ENCODE data around the gene AHCY.
"Not testable (repeated sequence)": the region's sequence is repeated elsewhere in the genome, so short reads cannot be mapped to it uniquely, and the experiment has no call there.

Gene AHCY

DNA sequence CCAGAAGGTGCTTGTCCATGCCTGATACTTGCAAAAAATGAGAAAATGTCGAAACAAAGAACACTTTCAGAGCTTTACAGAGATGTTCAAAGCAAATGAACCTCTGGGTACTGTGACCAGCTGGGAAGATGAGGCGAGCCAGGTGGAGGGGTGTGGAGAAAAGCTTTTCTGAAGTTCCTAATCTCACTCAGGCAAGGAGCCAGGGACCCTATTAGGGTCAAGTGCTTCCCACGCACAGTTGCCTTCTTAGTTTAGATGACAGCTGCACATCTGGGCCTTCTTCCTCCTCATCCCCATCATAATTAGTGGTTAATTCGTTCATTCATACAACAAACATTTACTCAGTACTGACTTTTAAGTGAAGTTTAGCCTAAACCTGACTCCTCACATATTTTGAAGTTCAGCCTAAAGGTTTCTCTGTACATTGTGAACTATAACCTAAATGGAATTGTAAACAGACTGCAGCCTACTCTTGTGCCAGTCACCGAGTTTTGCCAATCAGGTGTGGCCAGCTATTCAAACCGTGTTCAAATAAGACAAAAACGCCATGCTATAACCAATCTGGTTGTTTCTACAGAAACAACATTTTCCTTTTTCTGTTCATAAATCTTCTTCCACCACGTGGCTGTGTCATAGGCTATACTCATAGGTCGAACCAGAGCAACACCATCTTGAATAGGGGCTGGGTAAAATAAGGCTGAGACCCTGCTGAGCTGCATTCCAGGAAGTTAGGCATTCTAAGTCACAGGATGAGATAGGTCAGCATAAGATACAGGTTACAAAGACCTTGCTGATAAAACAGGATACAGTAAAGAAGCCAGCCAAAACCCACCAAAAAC, 19.3 kb upstream of the AHCY start:
- DNase-seq = no peak

DNA sequence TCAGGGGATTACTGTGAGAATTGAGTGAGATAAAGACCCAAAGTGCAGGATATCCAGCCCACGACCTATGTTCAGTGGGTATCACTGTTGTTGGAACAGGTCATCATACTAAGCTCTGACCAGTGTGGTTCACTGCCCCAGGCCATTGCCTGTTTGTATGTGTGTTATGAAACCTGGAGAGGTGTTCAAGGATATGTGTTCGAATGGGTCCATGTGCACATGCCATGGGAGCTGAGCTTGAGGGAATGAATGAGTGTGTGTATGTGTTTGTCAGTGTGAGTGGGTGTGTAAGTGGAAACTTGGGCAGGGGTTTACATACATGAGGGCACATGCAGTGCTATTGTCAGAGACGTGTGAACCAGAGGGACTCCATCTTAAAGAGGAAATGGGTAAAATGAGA, 17.7 kb upstream of the AHCY start:
- DNase-seq = no peak

DNA sequence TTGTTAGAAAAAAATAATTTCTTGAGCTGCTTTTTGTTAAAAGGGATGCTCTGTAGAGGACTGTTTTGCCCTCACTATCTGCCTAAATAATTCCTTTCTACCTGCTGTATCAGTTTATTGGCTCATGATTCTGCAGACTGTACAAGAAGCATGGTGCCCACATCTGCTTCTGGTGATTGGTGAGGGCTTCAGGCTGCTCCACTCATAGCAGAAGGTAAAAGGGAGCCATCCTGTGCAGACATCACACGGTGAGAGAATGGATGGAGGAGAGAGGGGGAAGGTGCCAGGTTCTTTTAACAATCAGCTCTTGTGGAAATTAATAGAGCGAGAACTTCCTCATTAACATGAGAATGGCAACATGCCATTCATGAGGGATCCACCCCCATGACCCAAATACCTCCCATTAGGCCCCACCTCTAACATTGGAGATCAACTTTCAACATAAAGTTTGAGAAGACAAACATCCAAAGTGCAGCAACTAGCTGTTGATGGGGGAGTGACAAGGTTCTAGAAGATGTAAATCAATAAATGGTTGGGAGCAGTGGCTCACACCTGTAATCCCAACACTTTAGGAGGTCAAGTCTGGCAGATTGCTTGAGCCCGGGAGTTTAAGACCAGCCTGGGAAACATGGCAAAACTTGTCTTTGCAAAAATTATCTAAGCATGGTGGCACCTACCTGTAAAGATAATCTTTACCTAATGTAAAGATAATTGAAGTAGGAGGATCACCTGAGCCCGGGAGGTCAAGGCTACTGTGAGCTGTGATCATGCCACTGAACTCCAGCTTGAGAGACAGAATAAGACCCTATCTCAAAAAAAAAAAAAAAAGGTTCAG, 15.7 kb upstream of the AHCY start:
- no peak for DNase-seq

DNA sequence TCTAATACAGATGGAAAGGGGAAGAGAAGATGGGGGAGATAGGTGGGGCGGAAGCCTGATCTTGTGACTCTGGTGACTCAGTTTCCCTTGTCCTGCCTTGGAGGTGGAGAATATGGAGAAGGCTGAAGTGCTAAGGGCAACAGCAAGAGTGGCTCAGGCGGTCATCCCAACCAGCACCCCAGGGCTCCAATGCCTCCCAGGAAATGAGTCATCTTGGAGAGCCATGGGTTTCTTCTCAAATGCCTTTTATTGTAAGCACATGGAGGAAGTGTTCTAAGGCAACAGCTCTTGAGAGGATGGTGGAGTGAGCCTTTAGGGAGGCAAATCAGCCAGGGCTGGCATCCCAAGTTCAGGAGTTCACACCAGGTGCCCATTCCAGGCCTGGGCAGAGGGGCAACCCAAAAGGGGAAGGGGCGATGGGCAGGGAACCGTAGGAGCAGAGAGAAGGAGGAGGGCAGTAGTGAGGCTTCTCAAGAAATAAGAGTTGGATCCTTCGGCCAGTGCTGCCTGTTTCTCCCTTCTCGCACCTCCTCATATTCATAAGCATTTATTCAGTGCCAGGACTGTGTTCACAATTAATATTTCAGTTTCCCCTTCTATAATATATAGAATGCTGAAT, 13.2 kb upstream of the AHCY start:
- no peak for DNase-seq

DNA sequence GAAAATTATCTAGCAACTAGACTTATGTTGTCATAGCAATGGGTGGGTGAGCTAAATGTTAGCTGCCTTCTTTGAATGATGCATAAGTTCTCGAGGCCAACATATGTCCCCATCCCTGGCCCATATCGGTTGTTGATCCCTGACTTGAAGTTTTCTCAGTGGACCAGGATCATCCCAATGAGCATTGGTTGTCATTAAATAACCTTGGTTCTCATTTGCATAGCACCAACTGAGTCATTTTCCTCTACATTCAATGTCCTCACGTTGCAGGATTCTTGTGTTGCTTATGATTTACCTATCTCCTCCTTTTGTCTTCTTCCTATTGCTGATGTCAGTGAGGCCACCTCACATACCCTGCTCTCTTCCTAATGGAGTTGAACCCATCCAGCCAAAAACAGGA, 12.1 kb upstream of the AHCY start:
- no peak for DNase-seq

DNA sequence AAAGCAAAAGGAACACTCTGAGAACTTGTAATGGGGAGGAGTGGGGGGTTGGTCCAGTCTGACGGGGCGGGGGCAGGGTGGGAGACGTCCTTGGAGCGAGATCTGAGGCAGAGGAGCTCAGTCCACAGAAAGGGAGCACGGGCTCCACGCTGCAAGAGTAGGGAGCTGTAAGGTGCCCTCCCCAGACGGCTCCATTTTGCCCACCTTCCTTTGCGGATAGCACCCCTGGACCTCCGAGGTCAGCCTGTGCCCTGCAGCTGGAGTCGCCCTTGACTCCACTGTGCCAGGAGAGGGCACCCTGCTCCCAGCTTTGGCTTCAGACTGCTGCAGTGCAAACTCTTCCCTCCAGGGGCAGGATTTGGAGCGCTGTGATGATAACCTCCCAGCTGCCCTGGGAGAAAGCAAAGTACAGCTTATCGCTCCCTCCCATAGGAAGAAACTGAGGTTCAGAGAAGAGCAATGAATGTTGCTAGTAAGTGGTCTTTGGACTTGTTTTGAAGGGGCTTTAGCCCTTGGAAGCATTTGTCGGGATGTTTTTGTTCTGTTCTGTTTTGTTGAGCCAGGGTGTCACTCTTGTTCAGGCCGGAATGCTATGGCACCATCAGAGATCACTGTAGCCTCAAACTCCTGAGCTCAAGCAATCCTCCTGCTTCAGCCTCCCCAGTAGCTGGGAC, 9.5 kb upstream of the AHCY start:
- DNase-seq = peak; percentile 53

DNA sequence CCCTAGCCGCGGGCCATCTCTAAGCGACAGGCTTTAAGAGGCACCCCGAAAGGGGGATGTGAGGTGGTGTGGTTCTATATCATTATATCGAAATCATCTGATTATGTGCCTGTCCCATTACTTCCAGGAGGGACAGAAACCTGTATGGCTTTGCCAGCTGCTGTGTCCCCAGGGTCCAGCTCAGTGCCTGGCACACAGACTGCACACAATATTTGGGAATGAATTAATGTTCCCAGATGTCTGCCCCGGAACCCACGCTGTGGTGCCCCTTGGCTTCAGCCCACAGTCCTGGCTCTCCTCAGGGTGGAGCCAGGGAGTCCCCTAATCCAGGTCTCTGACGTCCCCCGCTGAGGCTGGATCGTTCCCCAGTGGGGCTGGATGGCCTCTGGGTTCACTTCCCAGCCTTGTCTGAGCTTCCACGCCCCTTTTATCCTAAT, 8.9 kb upstream of the AHCY start:
- no peak for DNase-seq

DNA sequence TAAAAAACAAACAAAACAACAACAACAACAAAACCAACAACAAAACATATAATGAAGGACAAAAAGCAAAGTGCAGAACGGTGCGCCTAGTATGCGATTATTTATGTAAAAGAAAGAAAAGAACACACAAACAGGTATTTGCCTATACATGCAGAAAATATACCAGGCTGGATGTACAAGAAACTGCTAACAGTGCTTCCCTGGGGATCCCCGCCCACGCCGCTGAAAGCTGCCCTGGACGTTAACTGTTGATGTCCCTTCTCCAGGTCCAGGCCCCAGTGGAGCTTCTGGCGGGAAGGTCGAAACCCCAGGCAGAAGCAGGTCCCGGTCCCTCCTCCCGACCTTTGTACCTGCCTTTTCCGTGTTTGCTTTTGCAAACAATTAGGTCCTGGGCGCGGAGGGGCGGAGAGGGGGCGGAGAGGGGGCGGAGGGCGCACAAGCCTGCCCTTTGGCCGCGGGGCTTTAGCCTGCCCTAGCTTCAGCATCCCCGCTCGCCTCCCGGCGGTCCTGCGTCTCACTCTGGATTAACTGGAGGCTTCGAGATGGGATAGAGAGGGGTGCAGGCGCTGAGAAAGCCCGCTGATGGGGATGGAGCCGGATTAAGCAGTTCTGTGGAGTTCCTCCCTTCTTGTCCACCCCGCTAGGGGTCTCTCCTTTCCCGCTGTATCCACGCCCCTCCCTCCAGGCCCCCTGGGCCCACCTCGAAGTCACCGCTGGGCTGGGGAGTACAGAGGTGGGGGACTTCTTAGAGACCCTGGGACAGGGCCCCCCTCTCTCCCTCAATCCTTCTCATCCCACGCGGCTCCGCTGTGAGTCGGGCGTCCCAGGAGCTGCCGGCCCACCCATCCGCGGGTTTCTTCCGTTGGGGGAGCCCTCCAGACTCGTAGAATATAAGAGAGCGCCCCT, 8.2 kb upstream of the AHCY start:
- no peak for DNase-seq

DNA sequence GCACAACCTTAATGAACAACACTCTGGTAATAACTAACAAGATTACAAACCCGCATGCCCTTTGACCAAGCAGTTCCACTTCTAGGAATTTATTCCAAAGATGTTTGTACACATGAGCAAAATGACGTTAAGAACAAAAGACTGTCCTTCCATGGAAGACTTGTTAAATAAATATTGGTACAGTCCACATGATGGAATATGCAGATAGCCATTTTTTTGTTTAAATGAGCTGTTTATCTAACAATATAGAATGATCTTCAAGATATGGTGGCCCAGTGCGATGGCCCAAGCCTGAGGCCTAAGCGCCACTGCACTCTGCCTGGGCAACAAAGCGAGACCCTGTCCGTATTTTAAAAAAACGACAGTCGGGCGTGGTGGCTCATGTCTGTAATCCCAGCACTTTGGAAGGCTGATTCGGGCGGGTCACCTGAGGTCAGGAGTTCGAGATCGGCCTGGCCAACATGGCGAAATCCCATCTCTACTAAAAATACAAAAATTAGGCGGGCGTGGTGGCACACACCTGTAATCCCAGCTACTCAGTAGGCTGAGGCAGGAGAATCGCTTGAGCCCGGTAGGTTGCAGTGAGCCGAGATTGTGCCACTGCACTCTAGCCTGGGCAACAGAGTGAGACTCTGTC, 7.4 kb upstream of the AHCY start:
- DNase-seq = no peak

DNA sequence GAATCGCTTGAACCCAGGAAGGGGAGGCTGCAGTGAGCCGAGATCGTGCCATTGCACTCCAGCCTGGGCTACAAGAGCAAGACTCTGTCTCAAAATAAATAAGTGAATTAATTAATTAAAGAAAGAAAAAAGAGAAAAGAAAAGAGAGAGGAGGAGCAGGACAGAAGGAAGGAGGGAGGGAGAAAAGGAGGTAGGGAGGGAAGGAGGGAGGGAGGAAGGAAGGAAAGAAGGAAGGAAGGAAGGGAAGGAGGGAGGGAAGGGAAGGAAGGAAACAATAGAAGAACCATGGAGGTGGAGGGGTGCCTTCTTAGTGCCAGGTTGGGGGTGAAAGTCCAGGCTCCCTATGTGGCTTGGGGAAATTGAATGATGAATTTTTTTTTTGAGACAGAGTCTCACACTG, 6.5 kb upstream of the AHCY start:
- DNase-seq = no peak

DNA sequence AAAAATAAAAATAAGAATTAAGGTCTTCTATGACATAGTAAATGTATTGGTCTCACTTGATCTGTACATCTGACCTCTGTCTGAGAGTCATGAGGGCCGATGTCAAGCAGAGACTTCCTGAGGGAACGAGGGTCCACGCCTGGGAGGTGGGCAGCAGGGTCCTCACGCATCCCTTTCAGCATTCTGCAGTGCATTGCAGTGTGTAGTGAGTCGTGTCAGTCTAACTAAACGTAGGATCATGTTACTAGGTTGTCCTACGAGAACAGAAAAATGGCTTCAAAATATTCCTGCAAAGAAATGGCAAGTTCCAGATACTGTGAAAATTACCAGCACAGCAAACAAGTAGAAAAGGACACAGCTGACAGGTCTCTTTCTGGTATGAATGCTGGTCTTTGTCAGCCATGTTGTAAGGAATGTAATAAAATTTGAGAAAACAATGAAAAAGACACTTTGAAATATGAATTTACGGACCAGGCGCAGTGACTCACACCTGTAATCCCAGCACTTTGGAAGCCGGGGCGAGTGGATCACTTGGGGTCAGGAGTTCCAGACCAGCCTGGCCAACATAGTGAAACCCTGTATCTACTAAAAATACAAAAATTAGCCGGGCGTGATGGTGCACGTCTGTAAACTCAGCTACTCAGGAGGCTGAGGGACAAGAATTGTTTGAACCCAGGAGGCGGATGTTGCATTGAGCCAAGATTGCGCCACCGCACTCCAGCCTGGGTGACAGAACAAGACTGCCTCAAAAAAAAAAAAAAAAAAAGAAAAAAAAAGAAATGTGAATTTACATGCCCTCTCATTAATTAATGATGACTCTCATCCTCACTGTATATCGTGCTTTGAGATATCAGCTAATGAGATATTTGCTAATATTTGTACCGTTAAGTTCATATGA, 2.4 kb upstream of the AHCY start:
- DNase-seq = no peak

DNA sequence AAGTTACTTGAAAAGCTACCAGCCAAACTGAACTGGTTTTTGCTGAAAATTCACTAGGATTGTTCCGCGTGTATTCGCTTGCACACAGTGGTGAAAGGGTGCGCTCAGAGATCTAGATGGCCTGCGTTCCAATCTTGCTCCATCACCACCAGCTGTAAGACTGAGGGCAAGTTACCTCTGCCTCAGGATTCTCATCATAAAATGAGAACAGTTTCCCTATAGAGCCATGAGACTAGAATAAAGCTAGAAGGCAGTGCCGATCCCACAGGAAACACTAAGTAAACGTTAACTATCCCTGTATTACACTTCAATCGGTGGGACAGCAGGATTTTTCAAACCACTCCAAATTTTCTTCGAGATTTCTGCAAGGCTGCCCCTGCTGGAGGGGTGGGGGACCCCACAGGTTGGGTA, 838 bp downstream of the AHCY start:
- no peak for DNase-seq

DNA sequence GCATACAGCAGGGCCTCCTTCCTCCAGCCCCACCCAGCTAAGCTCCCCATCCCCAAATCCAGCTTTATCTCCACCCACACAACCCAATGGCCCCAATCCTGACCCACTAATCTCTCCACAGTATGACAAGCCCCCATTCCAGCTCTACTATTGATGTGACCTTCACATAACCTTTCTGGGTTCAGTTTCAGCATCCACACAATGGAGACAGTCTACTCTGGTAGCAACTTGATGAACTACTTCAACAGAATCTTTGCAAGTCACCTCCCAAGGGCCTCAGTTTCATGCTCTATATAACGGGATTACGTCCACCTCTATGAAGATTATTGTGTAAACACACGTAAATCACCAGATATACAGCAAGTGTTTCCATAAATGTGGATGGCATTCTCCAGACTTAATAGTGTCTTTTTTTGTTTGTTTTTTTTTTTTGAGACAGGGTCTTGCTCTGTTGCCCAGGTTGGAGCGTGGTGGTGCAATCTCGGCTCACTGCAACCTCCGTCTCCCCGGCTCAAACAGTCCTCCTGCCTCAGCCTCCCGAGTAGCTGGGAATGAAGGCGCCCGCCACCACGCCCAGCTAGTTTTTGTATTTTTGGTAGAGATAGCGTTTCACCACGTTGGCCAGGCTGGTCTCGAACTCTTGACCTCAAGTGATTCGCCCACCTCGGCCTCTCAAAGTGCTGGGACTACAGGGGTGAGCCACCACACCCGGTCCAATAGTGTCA, 1.4 kb downstream of the AHCY start:
- no peak for DNase-seq

DNA sequence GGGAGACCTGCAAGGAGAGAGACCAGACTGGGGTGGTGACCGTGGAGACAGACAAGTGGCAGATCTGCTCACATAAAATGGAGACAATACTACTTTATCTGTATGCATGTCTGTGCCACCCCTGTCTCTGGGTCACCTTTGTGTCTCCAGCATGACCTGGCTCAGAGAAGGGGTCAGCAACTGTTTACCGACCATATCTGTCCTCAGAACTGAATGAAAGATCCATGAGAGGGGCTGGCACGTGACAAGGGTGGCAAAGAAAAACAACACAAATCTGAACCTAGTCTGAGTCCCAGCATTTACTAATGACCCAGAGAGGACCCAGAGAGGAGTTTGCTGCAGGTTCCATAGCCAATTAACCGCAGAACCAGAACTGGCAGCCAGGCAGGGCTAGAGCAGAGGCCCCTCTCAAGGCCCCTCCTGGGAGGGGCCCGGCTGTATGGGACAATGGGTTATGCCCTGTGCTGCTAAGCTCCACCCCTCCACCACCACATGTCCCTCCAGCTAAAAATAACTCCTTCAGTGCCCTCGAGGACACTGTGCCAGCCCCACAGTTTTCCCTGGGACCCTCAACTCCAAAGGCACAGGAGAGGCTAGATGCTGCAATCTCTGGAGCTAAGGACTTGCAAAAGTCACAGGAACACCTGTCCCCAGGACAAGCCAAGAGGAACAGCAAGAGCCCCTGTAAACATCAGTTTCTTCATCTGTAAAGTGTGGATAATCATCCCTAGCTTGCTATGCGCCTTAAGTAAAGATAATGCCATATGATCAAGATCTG, 2.2 kb downstream of the AHCY start:
- DNase-seq = no peak

DNA sequence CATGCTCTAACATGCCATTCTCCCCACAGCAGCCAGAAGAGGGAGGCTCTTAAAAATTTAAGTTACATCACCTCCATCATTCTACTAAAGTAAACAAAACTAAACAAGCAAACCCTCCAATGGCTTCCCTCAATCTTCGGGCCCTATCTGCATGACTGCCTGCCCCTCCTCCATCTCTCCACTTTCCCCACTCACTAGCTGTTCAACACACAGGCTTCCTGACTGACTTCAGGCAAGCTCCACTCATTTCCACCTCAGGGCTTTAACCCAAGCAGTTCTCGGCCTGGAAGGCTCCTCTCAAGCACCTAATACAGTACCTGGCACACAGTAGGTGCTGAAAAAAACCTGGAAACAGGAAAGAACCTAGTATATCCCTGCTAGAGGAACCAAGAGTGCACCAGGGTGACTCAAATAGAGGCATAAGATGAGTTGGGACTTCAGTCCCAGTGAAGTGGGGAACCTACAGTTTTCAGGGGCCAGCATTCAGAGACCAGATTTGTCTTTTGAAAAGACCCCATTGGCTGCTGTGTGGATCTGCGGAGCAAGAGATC, 2.8 kb downstream of the AHCY start:
- no peak for DNase-seq

DNA sequence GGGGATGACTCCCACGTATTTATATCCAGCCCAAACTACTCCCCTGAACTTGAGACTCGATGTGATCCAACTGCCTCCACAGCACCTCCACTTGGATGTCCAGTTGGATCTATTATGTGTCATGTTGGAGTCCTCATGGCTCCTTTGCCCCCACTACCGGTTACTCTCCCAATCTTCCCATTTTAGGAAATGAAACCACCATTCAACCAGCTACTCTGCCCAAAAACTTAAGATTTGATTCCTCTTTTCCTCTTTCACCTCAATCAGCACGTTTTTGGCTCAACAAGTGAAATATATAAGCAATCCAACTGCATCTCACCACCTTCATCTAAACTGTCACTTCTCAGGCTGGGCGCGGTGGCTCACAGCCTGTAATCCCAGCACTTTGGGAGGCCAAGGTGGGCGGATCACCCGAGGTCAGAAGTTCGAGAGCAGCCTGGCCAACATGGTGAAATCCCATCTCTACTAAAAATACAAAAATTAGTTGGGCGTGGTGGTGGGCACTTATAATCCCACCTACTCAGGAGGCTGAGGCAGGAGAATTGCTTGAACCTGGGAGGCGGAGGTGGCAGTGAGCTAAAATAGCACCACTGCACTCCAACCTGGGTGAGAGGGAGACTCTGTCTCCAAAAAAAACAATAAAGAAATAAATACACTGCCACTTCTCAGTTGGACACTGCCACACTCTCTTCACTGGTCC, 3.4 kb downstream of the AHCY start:
- DNase-seq = no peak

DNA sequence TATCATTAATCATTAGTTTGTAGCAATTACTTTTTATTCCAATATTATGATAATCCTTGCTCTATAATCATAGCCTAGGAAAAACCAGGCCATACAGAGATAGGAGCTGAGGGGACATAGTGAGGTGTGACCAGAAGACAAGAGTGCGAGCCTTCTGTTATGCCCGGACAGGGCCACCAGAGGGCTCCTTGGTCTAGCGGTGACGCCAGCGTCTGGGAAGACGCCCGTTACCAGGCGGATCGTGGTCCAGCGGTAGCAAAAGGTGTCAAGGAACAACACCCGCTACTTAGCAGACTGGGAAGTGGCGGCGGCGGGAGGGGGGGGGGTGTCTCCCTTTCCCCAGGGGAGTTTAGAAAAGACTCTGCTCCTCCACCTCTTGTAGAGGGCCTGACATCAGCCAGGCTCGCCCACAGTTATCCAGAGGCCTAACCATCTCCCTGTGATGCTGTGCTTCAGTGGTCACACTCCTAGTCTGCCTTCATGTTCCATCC, 4.8 kb downstream of the AHCY start:
- not testable (repeated sequence) for DNase-seq

DNA sequence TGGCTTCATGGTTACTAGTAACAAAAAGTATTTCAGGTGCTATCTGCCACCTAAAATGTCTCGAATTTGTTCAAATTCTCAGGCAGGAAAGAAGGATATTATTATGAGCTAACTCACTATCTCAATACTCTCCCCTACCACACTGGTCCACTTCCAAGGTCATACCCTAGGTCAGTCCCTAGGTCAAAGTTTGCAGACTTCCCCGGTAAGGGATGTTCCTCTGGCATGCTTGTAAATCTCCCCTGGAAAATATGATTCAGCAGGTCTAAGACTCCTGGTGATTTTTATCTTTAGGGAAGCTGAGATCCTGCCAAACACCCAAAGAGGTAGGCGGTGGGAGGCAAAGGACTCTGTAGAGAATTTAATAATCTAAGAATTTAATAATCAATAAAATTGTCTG, 6.7 kb downstream of the AHCY start:
- no peak for DNase-seq
